IPS-18a (cell line): ENCODE data around the gene PRKAG3.

Experiments used
- H3K27ac ChIP-seq: one replicate; pipeline ENCODE4 v1.5.1; 2013; ENCODE audit warnings: low read length
- H3K27me3 ChIP-seq: one replicate; pipeline ENCODE4 v1.6.1; 2013; ENCODE audit warnings: mild to moderate bottlenecking, low read length; ENCODE audit not compliant: control insufficient read depth, insufficient read depth
- H3K36me3 ChIP-seq: one replicate; pipeline ENCODE4 v1.6.1; 2013; ENCODE audit warnings: low read depth, low read length; ENCODE audit not compliant: control insufficient read depth
- H3K4me1 ChIP-seq: one replicate; pipeline ENCODE4 v1.6.1; 2013; ENCODE audit warnings: low read depth, low read length; ENCODE audit not compliant: control insufficient read depth
- H3K4me3 ChIP-seq: one replicate; pipeline ENCODE4 v1.5.1; 2013; ENCODE audit warnings: low read length
- H3K9ac ChIP-seq: one replicate; pipeline ENCODE4 v1.6.1; 2013; ENCODE audit warnings: mild to moderate bottlenecking, low read length, moderate library complexity
- H3K9me3 ChIP-seq: one replicate; pipeline ENCODE4 v1.6.1; 2013; ENCODE audit warnings: low read depth, low read length; ENCODE audit not compliant: control insufficient read depth

Gene PRKAG3

DNA sequence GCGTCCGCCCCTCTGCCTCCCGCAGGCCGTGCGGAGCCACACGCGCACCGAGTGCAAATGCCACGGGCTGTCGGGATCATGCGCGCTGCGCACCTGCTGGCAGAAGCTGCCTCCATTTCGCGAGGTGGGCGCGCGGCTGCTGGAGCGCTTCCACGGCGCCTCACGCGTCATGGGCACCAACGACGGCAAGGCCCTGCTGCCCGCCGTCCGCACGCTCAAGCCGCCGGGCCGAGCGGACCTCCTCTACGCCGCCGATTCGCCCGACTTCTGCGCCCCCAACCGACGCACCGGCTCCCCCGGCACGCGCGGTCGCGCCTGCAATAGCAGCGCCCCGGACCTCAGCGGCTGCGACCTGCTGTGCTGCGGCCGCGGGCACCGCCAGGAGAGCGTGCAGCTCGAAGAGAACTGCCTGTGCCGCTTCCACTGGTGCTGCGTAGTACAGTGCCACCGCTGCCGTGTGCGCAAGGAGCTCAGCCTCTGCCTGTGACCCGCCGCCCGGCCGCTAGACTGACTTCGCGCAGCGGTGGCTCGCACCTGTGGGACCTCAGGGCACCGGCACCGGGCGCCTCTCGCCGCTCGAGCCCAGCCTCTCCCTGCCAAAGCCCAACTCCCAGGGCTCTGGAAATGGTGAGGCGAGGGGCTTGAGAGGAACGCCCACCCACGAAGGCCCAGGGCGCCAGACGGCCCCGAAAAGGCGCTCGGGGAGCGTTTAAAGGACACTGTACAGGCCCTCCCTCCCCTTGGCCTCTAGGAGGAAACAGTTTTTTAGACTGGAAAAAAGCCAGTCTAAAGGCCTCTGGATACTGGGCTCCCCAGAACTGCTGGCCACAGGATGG lies 42.0 kb upstream of the PRKAG3 start:
- H3K4me1 ChIP-seq, result no peaks in the 10 kb centered on the region
- H3K9me3 ChIP-seq, result no peaks in the 10 kb centered on the region
- H3K4me3 ChIP-seq, result no peak overlapping the region
- H3K27me3 ChIP-seq, result peaks cover 100% of the 10 kb centered on the region
- H3K27ac ChIP-seq, result no peak overlapping the region
- H3K9ac ChIP-seq, result no peak overlapping the region
- H3K36me3 ChIP-seq, result no peaks in the 10 kb centered on the region

DNA sequence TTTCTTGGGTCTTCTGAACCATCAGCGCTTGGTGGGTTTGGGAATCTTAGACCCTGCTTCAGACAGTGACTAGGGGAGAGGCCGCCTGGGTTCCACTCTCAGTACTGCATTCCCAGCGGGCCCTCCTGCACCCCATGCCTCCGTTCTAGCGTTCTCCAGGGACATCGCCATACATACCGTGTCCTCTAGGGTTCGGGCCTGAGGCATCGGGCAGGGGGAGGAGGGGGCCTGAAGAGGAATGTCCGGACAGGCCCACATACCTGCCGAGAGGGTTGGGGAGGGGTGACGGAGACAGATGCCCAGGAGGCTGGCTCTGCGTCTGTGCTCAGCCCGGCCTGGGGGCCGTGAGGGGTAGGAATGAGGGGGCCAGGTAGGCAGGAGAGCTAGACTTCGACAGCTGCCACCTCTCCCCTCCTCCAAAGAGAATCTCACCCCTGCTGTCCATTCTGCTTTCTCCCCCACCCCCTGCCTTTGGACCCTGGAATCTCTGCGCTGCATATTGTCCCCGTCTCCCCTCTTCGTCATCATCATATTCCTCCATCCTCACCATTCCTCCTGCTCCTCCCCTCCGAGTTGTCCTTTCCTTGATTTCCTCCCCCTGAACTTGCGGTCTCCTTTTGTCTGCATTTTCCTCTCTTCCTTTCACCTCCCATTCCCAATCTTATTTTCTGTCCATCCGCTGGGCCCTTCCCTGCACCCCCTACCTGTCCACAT lies 41.2 kb upstream of the PRKAG3 start:
- Histone ChIP-seq H3K27ac (no peak overlapping the region), H3K9me3 (no peaks in the 10 kb centered on the region), H3K9ac (no peak overlapping the region), H3K4me1 (no peaks in the 10 kb centered on the region), H3K27me3 (peaks cover 100% of the 10 kb centered on the region), H3K4me3 (no peak overlapping the region), H3K36me3 (no peaks in the 10 kb centered on the region)

DNA sequence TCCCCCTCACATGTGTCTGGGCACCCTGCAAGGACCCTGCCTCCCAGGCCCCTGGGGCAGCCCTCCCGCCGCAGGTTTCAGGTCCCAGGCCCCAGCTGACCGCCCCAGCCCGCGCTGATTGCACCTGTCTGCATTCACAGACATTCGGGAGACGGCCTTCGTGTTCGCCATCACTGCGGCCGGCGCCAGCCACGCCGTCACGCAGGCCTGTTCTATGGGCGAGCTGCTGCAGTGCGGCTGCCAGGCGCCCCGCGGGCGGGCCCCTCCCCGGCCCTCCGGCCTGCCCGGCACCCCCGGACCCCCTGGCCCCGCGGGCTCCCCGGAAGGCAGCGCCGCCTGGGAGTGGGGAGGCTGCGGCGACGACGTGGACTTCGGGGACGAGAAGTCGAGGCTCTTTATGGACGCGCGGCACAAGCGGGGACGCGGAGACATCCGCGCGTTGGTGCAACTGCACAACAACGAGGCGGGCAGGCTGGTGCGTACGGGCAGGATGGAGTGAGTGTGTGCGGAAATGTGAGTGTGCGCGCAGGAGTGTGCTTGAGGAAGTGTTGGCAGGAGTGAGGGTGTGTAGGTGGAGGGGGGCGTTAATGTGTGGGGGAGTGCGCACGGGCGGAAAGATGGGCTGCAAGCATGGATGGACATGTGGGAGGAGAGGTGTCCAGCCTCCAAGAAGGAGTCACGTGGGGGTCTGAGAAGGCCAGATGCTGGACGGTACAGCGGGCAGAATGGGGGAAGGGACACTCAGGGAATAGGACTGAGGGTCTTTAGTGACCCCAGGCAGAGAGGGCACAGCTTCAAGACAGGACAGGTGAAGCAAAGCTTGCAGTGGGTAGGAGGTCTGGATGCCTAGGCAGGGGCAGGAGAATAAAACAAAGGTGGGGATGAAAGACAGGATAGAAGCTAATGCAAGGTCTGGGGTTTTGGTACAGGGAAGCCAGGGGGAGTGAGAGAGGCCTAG lies 40.0 kb upstream of the PRKAG3 start:
- peaks cover 100% of the 10 kb centered on the region for H3K27me3 ChIP-seq
- H3K4me3 ChIP-seq, result peak overlapping the region; percentile 4
- no peak overlapping the region for H3K9ac ChIP-seq

DNA sequence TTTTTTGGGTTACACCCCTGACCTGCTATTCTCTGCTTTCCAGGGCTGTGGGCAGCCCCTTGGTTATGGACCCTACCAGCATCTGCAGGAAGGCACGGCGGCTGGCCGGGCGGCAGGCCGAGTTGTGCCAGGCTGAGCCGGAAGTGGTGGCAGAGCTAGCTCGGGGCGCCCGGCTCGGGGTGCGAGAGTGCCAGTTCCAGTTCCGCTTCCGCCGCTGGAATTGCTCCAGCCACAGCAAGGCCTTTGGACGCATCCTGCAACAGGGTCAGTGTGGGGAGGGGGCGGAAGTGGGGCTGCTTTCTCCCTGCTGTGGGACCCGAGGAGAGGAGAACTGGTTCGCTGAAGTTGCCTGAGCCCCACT lies 39.4 kb upstream of the PRKAG3 start:
- Histone ChIP-seq H3K36me3 (no peaks in the 10 kb centered on the region), H3K9ac (no peak overlapping the region), H3K27me3 (peaks cover 100% of the 10 kb centered on the region), H3K4me3 (peak overlapping the region; percentile 4), H3K4me1 (no peaks in the 10 kb centered on the region), H3K9me3 (no peaks in the 10 kb centered on the region), H3K27ac (no peak overlapping the region)

More for the DNA sequence above, 40.0 kb upstream of the PRKAG3 start:
- Histone ChIP-seq H3K36me3 (no peaks in the 10 kb centered on the region), H3K4me1 (no peaks in the 10 kb centered on the region), H3K27ac (no peak overlapping the region), H3K9me3 (no peaks in the 10 kb centered on the region)

DNA sequence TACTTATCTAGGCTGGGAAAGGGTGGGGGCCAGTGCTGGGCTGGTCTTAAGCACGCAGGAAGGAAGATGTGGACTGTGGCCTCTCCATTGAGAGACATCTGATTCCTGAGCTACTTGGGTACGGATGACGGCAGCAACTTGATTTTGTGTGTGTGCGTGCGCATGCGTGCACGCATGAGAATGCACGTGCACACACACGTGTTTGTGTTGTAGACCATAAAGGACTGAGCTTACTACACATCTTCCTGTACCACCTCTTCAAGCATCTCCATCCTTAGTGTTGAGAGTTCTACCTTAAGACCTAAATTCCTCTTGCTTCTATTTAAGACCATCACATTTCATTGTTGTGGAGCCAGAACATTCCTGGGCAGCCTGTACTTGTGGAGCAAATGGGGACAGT lies 37.5 kb upstream of the PRKAG3 start:
- H3K36me3 ChIP-seq, result no peaks in the 10 kb centered on the region
- no peak overlapping the region for H3K4me3 ChIP-seq
- no peaks in the 10 kb centered on the region for H3K4me1 ChIP-seq
- no peak overlapping the region for H3K9ac ChIP-seq
- no peaks in the 10 kb centered on the region for H3K9me3 ChIP-seq
- peaks cover 97% of the 10 kb centered on the region for H3K27me3 ChIP-seq
- H3K27ac ChIP-seq, result no peak overlapping the region

DNA sequence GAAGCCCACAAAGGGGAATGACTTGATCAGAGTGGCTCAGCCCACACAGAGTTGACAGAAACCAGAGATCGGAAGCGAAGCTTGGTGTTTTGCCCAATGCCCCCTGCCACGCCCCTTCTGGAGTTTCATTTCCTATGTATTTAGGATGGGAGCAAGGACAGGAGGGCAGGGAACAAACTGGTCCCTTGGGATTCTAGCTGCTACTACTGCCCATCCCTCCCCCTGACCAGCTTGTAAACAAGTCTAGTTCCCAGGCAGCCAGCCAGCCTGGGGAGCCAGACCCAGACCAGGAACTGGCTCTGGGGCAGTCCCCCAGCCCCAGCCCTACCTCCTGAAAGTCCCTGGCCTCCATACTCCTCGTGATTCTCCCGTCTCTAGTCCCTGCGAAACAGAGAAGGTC lies 36.3 kb upstream of the PRKAG3 start:
- Histone ChIP-seq H3K4me1 (no peaks in the 10 kb centered on the region), H3K9ac (no peak overlapping the region), H3K27me3 (peaks cover 97% of the 10 kb centered on the region), H3K36me3 (no peaks in the 10 kb centered on the region), H3K4me3 (no peak overlapping the region), H3K9me3 (no peaks in the 10 kb centered on the region), H3K27ac (no peak overlapping the region)

DNA sequence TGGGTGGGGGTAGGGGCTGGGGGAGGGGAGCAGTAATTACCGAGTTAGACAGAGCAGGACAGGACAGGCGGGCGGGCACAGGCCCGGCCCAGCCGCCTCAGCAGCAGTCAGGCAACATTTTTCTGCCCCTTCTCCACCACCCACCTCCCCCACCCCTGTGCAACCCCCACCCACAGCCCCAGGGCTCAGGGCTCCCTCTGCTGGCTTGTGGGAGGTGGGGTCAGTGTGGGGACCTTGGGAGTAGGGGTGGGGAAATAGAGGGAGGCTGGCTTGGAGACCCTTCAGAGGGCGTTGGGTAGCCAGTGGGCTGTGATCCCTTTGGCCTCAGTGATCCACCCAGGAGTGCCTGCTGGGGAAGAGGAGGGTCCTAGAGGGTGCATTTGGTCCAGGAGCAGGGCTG lies 34.4 kb upstream of the PRKAG3 start:
- Histone ChIP-seq H3K27ac (no peak overlapping the region), H3K9ac (no peak overlapping the region), H3K9me3 (no peaks in the 10 kb centered on the region), H3K4me3 (no peak overlapping the region), H3K36me3 (no peaks in the 10 kb centered on the region), H3K27me3 (peaks cover 97% of the 10 kb centered on the region), H3K4me1 (no peaks in the 10 kb centered on the region)

DNA sequence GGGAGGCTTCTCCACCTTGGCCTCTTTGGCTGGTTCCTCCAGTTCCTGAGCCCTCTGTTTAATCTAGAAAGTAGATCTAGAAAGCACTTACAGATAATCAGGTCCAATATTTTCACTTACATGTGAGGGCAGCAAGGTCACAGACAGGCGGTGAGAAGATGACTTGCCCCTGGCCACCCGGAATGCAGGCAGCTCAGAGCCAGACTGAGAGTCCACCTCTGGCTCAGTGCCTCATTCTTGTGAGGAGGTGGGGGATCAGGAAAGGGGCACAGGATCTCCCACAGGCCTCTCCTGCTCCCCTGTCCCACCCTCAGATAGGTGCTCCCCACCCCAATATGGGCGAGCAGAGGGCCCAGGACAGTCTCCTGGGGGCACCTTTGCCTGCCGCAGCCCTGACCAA lies 33.8 kb upstream of the PRKAG3 start:
- Histone ChIP-seq H3K27me3 (peaks cover 97% of the 10 kb centered on the region), H3K36me3 (no peaks in the 10 kb centered on the region), H3K4me3 (no peak overlapping the region), H3K9ac (no peak overlapping the region), H3K27ac (no peak overlapping the region), H3K9me3 (no peaks in the 10 kb centered on the region), H3K4me1 (peaks cover under 1% of the 10 kb centered on the region)

DNA sequence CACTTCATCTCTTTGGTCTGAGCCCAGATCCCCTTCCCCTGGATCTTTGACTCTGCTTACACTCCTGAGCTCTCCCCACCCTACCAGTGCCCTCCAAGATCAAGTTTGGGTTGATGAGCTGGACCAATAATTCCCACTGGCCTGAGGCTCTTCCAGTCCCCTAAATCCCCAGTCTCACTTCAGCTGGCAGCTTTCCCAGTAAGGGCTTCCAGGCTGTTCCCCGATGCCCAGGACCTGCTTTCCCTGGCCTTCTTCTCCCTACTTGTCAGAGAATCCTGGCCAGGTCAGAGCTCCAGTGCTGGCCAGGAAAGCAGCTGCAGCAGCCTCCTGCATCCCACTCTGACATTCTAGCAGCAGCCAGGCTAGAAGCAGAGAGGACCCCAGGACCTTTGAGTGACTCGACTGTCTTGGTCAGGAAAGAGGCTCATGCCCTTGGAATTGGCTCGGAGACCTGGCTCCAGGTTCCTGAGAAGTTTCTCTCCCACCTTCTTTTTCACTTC lies 31.5 kb upstream of the PRKAG3 start:
- H3K27me3 ChIP-seq, result peaks cover 95% of the 10 kb centered on the region
- H3K4me1 ChIP-seq, result peaks cover 5% of the 10 kb centered on the region

DNA sequence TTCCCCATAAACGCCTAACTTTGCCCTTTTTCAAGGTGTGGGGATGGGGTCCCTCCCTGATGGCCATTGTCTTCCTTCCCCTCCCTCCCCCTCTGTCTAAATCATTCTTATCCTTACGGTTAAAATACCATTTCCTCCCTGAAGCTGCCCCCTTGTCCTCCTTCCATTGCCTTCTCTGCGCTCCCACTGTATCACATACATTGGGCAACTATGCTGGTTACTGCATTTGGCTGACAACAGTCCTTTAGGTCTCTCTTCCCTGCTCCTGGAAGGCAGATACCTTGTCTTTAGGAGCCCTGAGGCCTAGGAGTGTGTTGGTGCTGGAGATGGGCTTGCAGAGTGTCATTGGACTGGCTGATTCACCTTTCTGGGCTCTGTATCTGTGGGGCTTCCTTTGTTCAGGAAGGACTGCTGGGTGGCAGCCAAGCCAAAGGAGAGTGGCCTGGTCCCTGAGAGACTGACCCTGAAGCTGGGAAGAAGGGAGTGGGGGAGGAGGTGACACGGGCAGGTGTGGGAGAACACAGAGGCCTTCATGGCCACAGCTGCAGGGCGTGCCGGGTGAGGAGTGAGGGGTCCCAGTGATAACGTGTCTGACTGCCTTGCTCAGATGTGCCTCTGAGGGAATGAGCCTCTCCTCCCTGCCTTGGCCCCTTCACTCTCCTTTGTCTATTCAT lies 30.2 kb upstream of the PRKAG3 start:
- Histone ChIP-seq H3K9me3 (no peaks in the 10 kb centered on the region), H3K4me1 (peaks cover 5% of the 10 kb centered on the region), H3K4me3 (no peak overlapping the region), H3K9ac (no peak overlapping the region), H3K36me3 (no peaks in the 10 kb centered on the region), H3K27me3 (peaks cover 95% of the 10 kb centered on the region), H3K27ac (no peak overlapping the region)

More for the DNA sequence above, 31.5 kb upstream of the PRKAG3 start:
- Histone ChIP-seq H3K9me3 (no peaks in the 10 kb centered on the region), H3K4me3 (no peak overlapping the region), H3K27ac (no peak overlapping the region), H3K36me3 (no peaks in the 10 kb centered on the region), H3K9ac (no peak overlapping the region)
